Stimulated activated CD8-positive, alpha-beta memory T cell treated with anti-CD3 and anti-CD28 coated beads, Interleukin-15, amount 100 ng/mL, for 24 hours (primary cell): ENCODE data around the gene SGCA.

Source experiments
- DNase-seq: peaks from one replicate; pipeline ENCODE4 v3.0.0-alpha.2; 2020; ENCODE audit warnings: low read depth

The SGCA gene

GRCh38 chr17:50182783-50183420, 17.1 kb downstream of the SGCA start:
- DNase-seq, result no peak

GRCh38 chr17:50183421-50183994, 17.7 kb downstream of the SGCA start:
- DNase-seq, result no peak

GRCh38 chr17:50184064-50184463, 18.3 kb downstream of the SGCA start:
- no peak for DNase-seq

DNA sequence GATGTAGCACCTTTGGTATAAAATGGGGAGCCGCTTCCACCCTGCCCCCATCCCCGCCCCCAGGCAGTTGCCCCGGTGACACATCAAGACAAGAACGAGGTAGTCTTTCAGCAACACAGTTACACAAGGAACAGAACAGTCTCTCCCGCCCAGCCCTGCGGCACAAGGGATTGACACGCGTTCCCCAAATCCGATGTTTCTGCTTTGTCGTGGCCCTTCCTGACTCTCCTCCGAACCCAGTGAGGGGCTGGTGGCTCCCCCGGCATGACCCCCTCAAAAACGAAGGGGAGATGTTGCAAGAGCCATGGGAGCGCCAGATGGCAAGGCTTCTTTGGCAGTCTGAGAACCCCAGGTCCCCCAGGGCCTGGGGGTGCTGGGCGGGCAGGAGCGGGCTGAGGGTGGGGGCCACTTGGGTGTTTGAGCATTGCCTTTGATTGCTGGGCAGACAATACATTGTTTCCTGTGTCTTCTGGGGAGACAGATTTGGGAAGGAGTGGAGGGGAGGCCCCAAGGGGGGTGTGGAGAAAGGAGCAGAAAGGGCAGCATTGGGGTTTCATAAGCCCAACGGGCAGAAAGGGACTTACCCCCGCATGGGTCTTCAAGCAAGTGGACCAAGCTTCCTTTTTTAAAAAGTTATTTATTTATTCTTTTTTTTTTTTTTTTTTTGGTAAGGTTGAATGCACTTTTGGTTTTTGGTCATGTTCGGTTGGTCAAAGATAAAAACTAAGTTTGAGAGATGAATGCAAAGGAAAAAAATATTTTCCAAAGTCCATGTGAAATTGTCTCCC, 19.0 kb downstream of the SGCA start:
- DNase-seq, result no peak

DNA sequence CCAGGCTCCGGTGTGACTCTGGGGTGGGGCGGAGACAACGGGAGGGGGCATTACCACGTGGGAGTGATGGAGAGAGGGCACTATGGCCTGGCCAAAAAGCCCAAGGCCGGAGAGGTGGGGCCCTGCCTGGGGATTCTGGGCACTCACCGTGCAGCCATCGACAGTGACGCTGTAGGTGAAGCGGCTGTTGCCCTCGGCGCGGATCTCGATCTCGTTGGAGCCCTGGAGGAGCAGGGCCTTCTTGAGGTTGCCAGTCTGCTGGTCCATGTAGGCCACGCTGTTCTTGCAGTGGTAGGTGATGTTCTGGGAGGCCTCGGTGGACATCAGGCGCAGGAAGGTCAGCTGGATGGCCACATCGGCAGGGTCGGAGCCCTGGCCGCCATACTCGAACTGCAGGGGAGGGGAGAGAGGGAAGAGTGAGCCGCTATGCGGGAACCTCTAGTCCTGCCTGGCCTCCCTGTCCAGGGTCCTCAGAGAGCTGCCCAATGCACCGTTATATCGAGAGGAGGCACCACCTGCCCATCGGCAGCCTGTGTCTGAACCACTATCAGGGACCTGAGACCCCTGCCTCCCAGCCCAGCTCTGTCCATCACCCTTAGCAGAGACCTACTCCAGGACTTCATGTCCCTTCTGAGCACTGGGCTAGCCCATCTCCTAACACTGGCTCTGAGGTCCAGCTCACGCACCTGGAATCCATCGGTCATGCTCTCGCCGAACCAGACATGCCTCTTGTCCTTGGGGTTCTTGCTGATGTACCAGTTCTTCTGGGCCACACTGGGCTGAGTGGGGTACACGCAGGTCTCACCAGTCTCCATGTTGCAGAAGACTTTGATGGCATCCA, 20.0 kb downstream of the SGCA start:
- DNase-seq, result no peak

GRCh38 chr17:50186661-50187393, 21.0 kb downstream of the SGCA start:
- no peak for DNase-seq

DNA sequence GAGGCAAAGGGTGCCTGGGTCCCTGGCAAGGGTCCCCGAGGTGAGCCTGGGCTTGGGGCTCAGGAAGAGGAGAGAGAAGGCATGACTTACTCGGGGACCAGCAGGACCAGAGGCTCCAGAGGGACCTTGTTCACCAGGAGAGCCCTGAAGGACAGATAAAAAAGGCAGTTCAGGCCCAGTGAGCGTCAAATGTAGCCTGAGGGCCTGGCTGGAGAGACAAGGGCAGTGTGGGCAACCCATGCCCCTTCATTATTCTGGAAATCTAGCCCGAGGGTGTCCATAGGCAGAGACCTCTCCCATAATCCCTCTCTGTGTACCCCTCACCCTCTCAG, 21.6 kb downstream of the SGCA start:
- DNase-seq, result no peak

DNA sequence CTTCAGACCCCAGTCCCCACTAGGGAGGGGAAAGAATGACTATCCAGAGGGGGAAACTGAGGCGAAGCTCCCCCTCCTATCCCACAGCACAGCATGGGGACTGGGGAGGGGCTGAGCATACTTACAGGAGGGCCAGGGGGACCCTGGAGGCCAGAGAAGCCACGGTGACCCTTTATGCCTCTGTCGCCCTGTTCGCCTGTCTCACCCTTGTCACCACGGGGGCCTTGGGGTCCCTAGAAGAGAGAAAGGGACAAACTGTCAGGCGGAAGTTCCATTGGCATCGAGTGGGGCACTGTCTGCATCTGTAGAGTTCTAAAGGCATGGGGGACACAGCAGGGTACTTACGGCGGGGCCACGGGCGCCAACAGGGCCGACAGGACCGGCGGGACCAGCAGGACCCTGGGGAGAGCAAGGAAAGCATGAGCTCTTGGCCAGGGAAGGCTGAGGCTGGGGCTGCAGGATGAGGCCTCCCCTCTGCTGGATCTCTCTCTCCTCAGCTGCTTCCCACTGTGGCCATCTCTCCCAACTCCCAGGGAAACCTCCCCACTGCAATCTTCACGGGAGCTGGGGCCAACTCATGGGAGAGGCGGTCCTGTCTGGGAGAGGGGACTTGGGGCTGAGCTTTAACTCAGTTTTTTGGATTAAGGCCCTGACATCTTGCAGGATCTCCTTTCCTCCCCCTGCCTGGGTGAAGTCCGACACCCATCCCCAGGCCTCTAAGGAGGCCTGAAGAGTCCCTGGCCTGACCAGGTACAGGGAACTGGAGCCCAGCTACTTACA, 22.1 kb downstream of the SGCA start:
- no peak for DNase-seq

- DNase-seq, result no peak
Measured at GRCh38 chr17:50188531-50188920, 22.7 kb downstream of the SGCA start.

DNA sequence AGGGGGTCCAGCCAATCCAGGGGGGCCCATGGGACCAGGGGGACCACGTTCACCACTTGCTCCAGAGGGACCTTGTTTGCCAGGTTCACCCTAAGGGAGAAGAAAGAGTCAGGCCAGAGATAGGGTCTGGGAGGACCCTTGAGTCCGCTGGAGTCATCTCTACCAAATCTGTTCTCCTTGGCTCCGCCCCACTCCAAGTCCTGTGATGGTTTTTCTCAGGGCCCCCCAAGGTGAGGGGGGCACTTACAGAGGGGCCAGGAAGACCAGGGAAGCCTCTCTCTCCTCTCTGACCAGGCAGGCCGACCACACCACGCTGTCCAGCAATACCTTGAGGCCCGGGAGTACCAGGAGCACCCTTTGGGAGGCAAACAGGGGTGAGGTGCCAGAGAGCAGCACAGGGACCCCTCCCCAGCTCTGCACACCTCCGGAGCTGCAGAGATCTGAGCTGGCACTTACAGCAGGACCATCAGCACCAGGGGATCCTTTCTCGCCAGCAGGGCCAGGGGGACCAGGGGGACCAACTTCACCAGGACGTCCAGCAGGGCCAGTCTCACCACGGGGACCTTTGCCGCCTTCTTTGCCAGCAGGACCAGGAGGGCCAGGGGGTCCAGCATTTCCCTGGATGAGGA, 23.2 kb downstream of the SGCA start:
- DNase-seq, result no peak

DNA sequence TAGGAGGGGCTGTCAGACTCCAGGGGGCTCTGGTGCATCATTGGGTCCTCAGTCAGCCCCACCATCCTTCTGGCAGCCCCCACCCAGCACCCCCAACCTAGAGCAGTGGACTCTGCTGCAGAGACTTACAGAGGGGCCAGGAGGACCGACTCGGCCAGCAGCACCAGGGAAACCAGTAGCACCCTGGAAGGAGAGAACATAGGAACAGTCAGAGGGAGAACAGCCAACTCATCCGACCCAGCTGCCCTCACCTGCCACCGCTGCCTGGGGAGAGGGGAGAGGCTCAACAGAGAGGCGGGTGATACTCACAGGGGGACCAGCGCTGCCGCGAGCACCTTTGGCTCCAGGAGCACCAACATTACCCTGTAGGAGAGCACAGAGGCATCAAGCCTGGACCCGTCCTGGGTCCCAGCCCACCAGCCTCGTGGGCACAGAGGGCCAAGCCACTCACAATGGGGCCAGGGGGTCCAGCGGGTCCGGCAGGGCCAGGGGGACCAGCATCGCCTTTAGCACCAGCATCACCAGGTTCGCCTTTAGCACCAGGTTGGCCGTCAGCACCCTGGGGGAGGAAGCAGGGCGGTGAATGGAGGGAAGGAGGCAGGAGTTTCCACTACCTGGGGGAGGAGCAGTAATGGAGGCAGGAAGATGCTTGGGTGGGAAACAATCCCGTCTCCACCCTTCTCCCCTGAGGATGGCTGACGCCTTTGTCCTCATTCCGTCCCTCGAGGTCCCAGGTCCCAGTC, 23.9 kb downstream of the SGCA start:
- DNase-seq, result no peak

DNA sequence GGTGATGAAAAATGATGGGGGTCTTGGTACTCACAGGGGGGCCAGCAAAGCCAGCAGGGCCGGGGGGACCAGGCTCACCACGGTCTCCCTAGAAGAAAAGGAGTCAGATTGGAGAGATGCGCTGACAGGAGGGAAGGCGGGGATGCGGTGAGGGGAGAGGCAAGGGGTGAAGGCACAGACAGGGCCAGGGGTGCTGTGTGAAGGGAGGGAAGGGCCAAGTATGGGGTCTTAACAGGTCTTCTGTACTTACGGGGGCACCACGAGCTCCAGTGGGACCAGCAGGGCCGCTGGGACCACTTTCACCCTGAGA, 24.4 kb downstream of the SGCA start:
- no peak for DNase-seq

DNA sequence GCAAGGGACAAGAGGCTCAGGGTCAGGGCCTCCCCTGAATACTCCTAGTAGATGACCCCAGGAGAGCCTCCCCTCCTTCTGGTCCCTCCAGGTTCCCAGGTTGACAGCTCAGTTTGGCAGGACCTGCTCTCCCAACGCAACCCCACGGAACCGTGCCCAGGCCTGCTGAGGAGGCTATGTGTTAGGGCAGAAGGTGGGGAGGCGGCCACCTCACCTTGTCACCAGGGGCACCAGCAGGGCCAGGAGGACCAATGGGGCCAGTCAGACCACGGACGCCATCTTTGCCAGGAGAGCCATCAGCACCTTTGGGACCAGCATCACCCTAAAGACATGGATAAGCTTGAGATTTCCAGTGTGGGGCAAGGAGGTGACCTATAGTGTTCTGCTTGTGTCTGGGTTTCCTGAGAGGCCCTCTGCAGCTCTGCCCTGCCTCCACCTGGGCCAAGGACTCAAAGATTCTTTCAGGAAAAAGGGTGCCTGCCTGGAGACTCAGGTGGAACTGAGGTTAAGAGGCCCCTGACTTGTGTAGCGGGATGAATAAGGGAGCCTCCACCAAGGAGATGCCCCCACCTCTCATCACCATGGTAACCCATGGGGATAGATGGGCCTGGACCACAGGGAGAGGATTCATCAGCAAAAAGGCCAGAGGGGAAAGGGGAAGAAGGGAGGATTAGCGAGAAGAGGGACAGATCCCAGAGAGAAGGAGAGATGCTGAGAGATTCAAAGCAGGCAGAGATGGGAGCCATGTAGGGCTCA, 25.0 kb downstream of the SGCA start:
- DNase-seq, result no peak

DNA sequence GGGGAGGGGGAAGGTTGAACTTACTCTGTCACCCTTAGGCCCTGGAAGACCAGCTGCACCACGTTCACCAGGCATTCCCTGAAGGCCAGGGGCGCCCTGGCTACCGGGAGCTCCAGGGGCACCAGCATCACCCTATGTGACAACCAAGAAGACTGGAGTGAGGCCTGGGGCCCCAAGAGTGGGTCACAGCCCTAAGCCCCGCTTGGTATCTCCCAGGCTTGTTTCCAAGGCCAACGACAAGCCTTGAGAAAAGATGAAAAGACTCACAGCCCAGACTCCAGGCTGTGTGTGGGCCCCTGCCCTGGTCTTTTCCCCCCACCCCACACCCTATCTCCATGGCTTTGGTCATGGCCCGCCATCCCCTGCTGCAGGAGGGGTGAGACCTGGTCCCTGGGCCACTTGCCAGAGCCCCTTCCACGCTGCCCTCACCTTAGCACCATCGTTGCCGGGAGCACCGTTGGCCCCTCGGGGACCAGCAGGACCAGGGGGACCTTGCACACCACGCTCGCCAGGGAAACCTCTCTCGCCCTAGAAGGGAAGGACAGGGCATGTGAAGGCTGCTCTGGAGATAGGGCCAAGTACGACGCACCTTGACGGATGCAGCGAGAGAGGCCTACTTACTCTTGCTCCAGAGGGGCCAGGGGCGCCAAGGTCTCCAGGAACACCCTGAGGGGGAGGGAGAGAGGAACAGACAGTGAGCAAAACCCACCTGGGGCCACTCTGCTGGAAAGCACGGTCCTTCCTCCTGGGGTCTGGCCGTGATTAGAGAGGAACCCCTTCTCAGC, 25.7 kb downstream of the SGCA start:
- no peak for DNase-seq

DNA sequence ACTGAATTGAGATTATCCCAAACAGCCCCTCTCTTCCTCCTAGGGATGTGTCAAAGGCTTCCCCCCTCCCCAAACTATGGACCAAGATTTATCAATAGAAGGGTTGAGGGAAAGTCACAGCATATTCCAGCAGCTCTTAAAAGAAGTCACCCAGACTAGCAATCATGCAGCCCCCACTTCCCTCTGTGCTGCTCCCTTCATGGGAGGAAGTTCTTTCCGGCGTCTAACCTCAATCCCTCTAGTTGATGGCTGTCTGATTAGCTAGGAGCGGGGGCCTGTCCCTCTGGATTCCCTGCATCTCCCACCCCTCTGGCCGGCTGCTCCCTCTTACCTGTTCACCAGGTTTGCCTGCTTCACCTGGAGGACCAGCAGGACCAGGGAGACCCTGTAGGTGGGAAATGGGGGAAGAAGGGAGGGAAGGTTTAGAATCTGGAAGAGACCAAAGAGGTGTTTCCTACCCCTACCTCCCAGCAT, 26.4 kb downstream of the SGCA start:
- no peak for DNase-seq

GRCh38 chr17:50192618-50193291, 26.9 kb downstream of the SGCA start:
- no peak for DNase-seq

- DNase-seq, result no peak
Measured at GRCh38 chr17:50194140-50194933, 28.5 kb downstream of the SGCA start.
